Right ventricle myocardium superior (tissue), 1 donor: ENCODE measurements around the gene DHH. TPM values are rescaled to one million over a fixed set of nuclear protein-coding genes. Genes with fewer than 3 reads are reported as not detected.

Source experiments
- ATAC-seq: fragments of 200-7000 bp; cut with Tn5 transposase; one replicate; pipeline ENCODE4 v1.9.1; 2020; ENCODE audit warnings: mild to moderate bottlenecking; ENCODE audit not compliant: poor library complexity
- DNase-seq: peaks from one replicate; pipeline ENCODE4 v3.0.0-alpha.2; 2020
- intact Hi-C: fragments of 100-400 bp; cut with DNase I; formaldehyde crosslinking; loops from one replicate; pipeline ENCODE4 v1.11.2; 2022
- total RNA-seq: library from RNA; stranded (reverse); fragmentation: NEBNext Ultra II Directional; extraction: Animal tissue kit (Norgen Biotek cat#: 25700); gene quantifications from one replicate; pipeline ENCODE4 v1.2.1, GENCODE V29; 2021
- donor health status: DM: no; HTN: yes; CAD: no; lungs with severe emphysema.

DHH gene
- total RNA-seq, 1 donor from 2014 or later = 0.32 TPM

DNA sequence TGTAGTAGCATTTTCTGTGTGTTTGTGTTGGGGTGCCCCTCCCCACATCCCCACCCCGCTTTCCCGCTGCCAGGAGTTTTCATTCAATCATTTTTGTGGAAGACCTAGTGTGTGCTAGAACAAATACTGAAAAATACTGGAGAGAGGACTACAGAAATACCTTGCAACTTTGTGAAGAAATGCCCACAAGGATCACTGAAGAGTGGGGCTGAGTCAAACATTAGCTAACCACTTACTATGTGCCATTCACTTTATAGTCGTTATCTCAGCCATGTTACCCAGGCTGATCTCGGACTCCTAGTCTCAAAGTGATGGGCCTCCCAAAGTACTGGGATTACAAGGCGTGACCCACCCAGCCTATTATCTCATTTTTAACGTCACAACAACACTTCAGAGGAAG lies 16.6 kb upstream of the DHH start:
- ATAC-seq (no peak), DNase-seq (no peak)
- intact Hi-C loops = loop anchor here (5.0 kb wide), 1 partner anchor 44 kb away; the partner anchor contains the start of gene RHEBL1

DNA sequence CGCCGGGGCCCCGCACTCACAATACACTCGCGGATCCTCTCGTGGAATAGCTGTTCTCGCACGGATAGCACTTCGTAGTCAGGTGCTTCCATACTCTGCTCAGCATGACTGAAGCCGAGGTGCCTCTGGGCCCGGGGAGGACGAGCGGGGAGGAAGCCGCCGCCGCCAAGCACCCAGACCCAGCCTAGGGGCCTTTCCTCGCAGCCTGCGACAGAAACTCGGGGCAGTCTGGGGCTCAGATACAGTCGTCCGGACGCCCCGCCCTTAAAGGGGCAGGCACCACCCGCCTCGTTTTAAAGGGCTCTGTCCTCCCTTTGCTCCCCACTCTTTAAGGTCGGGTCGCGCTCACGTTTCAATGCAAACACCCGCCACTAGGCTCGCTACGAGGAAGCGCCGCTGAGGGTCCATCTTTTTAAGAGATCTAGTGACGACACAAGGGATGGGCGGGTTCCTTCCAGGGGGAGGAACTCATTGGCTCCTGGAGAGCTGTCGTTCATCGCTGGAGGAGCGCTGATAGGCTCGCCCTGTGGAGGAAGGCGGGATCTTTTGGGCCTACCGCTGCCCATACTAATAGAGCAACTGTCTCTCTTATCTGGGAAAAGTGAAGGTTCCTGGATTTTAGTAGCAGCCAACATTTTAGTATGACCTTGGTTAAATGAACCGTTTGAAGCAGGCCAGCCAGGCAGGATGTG lies 16.0 kb upstream of the DHH start, which contains the start of gene LMBR1L:
TSS of gene LMBR1L (minus strand) at position 384 of the 692 bp plus-strand sequence. CDS start at position 92, 292 bp downstream.
- DNase-seq (peak; percentile 97), ATAC-seq (peak; percentile 96)
- intact Hi-C loops = loop anchor here (5.0 kb wide), 1 partner anchor 43 kb away; the partner anchor contains the start of gene RHEBL1

DNA sequence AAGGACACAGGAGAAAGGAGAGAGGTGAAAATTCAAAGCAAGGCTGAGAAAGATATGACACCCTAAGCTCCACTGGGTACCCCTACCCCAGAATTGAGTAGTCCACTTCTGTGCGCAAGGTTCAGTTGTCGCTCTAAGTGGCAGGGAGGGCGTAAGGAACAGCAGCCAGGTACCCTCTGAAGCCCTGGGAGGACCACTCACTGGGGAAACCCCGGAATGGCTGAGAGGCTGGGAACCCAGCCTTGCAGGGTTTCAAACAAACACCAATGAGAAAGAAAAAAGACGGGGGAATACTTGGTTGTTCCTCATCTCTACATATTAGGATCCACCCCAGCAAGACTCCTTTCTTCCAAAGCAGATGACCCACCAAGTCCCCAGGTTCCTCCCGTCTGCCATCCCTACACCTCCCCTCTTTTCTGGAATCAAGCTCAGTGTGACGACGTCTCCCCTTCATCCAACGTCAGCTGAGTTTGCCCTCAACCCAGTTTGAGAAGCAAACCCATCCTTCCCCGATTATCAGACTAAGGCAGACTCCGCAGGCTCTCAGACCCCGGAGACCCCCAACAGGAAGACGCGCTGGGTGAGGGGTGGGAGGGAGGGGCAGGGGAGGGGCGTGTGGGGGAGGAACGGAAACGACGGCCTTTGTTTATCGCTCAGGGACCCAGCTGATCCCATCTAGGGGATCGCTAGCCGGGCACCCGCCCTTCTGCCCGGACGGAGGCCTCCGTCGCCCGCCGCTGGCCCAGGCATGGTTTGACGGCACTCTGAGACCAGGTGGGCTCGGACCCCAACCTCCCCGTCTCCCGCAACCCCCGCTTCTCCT lies 15.3 kb upstream of the DHH start:
- ATAC-seq = peak; percentile 35
- peak; percentile 50 for DNase-seq
- intact Hi-C loops = loop anchor here (5.0 kb wide), 1 partner anchor 43 kb away; the partner anchor contains the start of gene RHEBL1

DNA sequence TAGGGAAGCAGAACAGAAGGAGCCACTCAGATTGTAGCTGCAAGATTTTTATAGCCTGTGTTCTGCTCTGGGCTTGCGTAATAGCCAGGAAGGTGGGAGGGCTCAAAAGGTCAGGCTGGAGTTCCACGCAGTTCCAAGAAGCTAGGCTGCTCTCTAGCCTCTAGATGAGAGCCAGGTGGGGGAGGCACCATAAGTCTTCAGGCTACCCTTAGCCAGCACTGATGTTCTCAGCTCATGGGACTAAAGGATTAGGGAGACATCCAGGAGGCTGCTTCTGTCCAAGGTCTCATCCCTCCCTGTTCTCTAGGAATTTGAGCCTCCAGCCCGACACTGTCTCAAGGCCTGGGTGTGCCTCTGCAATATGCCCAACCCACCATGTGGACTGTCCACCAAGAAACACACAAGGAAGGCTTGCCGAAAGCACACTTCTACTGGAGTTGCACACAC lies 14.4 kb upstream of the DHH start:
- ATAC-seq = peak; percentile 66
- DNase-seq = peak; percentile 59
- intact Hi-C loops = no loop called here

DNA sequence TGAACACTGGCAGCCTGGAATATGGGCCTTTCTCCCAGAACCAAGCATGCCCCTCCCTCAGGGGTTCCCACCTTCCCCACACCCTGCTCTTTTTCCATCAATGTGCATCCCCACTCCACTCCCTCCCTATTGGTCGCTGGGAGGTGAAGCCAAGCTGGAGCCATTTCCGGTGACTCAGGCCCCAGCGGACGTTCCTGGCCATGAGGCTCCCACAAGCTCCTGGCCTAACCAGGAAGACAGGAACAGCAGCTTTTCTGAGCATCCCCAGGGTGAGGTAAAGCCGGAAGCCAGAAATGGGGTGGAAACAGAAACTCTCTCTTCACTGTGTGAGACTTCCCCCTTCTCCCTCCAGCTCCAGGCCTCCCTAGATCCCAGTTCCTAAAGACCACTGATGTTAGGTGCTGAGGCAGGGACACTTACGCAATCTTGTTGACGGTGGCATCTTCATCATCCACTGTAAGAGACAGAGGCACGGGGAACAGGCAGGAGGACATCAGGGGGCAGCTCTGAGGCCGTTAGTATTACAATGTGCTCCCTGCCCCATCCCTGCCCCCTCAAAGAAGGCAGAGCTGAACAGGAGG lies 11.0 kb upstream of the DHH start:
- no peak for ATAC-seq
- intact Hi-C loops = no loop called here
- DNase-seq = peak; percentile 59

DNA sequence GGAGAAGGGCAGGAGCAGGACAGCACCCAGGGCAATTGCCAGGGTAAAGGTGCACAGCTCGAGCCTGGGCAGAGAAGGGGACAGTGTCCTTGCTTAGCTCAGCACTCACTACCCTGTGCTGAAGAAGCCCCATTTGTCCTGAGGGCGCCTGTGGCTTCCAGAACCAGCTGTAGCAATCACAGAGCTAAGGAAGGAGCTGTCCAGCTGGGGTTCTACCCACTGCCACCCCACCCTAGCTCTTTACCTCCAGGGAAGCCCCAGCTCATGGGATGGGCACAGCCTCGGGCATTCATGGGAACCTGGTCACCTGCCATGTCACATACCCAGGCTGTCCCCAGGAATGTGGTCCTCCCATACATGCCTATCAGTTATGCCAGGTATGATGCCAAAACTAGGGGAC lies 10.2 kb upstream of the DHH start:
- intact Hi-C loops = no loop called here
- no peak for DNase-seq
- no peak for ATAC-seq

DNA sequence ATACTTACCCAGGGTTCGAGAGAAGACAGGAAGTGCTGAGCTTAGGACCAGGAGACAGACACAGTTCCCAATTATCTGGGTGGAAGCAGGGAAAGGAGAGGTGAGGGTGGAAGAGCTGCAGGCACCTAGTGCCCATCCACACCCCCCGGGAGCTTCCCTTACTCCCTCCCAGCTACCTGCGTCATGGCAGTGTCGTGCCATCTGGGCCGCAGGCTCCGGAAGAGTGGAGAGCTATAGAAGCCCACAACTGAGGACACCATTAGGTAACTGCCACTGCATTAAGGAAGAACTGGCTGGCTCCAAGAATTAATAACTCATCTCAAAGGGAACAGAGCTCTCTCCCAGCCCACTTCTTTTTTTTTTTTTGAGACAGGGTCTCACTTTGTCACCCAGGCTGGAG lies 5.8 kb upstream of the DHH start:
- DNase-seq = no peak
- no peak for ATAC-seq
- intact Hi-C loops = no loop called here

DNA sequence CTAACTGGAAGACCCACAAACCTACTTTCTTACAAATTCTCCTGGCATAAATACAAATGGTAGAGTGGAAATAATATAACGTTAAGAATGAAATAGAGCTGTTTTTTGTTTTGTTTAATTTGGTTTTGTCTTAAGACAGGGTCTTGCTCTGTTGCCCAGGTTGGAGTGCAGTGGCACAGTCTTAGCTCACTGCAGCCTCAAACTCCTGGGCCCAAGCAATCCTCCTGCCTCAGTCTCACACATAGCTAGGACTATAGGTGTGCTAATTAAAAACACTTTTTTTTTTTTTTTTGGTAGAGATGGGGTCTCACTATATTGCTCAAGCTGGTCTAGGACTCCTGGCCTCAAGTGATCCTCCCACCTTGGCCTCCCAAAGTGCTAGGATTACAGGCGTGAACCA lies 4.1 kb upstream of the DHH start:
- intact Hi-C loops = no loop called here
- DNase-seq = no peak
- no peak for ATAC-seq

DNA sequence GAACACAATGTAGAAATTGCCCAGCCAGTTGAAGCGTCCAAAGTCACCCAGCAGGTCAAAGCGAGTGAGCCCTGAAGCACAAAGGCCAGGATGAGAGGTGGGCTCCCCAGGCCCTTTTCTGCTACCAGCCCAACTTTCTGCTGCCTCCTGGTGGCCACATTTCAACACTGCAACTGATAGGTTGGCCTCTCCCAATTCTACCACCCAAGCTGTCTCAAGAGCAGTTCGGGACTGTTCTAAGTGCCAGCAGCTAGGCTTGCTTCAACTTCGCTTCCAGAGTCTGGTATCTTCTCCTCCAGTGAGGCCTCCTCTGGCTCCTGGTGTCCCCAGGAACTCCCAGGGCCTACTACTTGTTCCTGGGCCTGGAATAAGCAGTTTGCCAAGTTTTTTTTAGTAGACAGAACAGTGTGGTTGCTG lies 3.4 kb upstream of the DHH start:
- intact Hi-C loops = no loop called here
- DNase-seq = no peak
- peak; percentile 49 for ATAC-seq

DNA sequence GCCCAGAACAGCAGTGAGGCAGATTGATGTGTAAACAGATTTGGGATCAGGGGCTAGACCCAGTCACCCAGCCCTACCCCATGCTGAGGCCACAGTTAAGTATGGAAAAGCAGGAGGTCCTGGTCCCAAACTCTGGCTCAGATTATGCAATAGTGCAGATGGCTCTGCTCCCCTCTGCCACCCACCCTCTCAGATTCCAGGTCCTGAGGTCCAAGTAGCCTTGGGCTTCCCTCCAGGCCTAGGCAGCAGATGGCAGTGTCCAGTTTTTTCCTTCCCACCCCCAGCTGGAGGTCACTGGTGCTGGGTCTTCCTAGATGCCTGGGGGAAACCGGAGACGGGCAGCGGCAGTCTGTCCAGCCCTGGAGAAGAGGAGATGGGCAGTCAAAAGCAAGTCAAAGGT lies 2.8 kb upstream of the DHH start:
- no peak for ATAC-seq
- DNase-seq = no peak
- intact Hi-C loops = no loop called here

DNA sequence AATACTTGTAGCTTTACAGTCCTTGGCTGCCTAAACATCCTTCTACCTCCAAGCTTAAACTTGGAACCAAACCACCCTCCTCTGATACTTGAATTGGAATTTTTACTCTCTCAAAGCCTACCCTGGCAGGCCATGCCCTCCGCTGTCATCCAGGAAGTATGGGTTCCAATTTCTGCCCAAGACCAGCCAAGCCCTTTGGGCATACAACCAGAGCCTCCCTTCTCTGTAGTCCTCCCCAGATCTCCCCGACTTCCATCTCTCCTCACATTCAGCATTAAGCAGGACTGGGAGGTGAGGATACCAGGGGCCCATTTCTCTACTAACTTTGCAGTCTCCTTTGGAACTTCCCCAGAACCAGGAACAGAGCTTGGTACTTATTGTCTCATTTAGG lies 369 bp upstream of the DHH start:
- intact Hi-C loops = no loop called here
- ATAC-seq (no peak), DNase-seq (no peak)

DNA sequence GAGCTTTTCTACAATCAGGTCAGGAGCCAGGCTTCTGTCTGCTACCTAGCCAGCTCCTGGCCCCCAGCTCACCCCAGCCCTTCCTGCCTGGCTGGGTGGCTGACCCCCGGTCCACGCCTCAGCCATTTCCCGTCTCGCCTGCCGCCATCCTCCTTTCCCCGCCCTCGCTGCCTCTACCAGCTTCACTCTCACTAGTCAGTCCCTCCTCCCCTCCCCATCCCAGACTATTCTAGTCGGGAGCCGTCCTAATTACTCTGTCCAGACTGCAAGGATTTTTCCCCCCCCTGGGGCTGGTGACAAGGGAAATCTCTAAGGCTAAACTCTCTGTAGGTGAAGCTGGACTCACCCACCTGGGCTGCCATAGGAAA lies 825 bp downstream of the DHH start:
- ATAC-seq (no peak), DNase-seq (no peak)
- intact Hi-C loops = no loop called here

DNA sequence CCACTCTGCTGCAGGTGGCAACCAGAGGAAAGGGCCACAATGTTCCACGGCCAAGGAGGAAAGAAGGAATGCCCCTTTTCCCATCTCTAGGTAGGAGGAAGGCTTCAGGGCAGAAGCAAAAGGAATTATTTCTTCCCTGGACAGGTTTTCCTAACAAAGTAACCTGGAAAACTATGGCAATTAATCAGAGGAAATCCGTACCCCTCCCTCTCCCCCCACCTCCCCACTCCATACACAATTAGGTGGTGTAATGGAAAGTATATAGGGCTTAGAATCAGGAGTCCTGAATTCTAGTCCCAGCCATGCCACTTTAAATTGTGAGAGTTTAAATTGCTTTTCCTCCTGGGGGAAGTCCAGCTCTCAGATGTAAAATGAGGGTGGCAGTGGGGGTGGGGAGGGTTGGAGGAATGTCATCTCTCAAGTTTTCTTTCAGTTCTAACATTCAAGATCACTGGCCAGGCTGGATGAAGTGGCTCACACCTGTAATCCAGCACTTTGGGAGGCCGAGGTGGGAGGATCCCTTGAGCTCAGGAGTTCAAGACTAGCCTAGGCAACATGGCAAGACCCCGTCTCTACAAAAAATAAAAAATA lies 1.7 kb downstream of the DHH start:
- intact Hi-C loops = no loop called here
- no peak for ATAC-seq
- DNase-seq = no peak

DNA sequence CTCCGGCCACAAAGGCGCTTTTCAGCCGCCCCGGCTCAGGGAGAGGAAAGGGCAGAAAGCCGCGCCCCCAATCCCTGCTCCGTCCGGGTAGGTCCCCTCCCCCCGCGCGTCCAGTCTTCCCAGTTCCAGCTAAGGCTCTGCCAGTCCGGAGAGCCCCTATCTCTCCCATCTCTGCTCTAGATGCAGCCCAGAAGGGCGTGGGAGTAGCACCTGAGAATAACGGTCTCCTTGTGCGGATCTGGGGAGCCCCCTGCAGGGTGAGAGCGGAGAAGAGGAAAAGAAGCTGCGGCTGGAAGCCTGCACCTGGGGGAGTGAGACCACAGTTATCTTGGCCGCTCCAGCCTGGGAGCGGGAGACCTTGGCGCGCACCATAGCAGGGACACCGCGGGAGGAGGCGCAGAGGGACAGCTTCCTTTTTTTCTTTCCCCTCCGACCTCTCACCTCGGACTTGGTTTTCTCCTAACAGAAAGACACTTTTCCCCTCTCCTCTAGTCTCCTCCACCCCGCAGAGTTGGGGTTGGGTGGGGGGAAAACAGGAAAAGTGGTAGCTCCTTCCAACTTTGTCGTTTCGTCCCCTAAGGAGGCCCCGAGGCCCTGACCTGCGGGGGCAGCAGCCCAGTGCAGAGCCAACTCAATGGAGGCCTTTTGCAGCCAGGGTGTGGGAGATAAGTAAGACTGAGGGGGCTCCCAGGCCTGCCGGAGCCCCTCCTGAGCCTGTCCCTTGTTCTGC lies 2.4 kb downstream of the DHH start:
- ATAC-seq (no peak), DNase-seq (no peak)
- intact Hi-C loops = no loop called here

DNA sequence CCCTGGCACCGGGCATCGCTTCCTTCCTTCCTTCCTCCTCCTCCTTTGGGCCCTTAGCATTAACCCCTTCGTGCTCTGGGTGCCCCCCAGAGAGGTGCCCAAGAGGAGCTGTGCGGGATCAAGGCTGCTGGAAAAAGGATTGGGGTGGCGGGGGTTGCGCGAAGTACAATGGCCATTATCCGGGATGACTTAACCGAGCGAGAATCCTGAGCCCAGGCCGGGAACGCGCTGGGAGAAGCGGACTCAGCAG lies 2.8 kb downstream of the DHH start:
- DNase-seq (no peak), ATAC-seq (no peak)
- intact Hi-C loops = no loop called here

DNA sequence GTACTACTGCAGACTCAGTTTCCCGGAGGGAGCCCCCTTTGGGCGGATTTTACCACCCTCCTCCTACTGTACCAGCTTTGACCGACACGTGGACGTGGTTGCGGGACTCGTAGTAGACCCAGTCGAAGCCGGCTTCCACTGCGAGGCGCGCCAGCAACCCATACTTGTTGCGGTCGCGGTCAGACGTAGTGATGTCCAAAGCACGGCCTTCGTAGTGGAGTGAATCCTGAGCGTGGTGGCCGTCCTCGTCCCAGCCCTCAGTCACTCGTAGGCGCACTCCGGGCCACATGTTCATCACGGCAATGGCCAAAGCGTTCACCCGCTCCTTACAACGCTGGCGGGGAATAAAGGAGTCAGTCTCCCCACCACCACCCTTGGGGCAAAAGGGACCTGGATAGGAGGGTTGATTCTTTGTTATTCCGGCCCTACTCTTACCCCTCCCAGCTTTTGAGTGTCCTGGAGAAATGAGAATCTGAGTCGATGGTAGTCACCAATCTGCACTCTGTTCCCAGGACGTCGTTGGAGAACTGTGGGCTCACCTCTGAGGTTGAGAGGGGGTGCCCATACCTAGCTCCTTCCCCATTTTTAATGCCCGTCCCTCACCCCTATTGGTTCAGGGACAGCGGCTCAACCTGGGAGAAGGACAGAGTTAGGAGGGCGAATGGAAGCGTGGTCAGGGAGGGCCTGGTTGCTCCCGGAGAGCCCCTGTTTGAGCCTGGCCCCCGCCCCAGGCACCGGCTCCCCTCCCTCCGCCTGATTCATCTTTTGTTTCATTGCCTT lies 3.4 kb downstream of the DHH start:
- intact Hi-C loops = no loop called here
- DNase-seq (no peak), ATAC-seq (no peak)

DNA sequence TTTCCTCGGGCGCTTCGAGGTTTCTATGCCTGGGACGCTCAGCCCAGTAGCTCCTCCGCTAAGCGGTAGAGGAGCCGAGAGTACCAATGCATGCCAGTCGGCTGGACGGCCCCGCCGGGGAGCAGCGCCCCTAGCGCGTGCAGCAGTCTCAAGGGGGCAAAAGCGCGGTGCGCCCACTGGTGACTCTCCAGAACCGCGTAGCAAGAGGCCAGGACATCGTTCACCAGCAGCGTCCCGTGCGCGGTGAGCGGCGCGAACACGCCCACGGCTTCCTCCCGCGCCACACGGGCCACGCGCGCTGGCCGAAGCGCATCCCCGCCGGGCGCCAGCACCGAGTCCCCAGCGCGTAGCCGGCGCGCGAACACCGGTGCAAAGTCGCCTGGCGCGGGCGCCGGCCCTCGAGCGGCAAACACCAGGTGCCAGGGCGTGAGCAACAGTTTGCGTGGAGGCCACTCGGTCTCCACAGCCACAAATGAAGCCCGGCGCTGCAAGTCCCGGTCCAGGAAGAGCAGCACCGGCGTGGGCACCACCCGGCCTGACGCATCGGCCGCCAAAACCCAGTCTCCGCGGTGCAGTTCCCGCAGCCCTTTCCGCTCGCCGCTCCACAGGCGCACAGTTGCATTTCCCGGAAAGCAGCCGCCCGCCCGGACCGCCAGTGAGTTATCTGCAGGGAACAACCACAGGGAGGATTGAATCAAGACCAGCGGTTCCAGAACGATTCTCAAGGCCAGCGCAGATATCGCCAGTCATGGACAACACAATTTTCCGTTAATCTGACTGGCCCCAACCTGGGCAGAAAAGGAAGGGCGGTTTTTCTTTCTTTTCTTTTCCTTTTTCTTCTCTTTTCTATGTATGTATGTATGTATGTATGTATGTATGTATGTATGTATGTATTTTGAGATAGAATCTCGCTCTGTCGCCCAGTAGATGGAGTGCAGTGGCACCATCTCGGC lies 4.5 kb downstream of the DHH start:
- ATAC-seq (no peak), DNase-seq (peak; percentile 62)
- intact Hi-C loops = loop anchor here (5.0 kb wide), 2 partner anchors 32 to 147 kb away; no protein-coding TSS in a partner anchor
